ENCODE data around the gene LRRC7.

LRRC7 gene

GRCh38 chr1:70112838-70113237 lies 545.1 kb downstream of the LRRC7 start:
- no peak for DNase-seq

- DNase-seq, result no peak
Observed at GRCh38 chr1:70115315-70115714, 547.6 kb downstream of the LRRC7 start.

GRCh38 chr1:70117046-70117445 lies 549.3 kb downstream of the LRRC7 start:
- no peak for DNase-seq

- DNase-seq, result no peak
Observed at GRCh38 chr1:70134148-70134547, 566.4 kb downstream of the LRRC7 start.

GRCh38 chr1:70140343-70140742 lies 572.6 kb downstream of the LRRC7 start:
- no peak for DNase-seq

GRCh38 chr1:70140894-70141293 lies 573.2 kb downstream of the LRRC7 start:
- DNase-seq, result no peak

- no peak for DNase-seq
Observed at GRCh38 chr1:70142075-70142474, 574.4 kb downstream of the LRRC7 start.

- no peak for DNase-seq
Observed at GRCh38 chr1:70143048-70143659, 575.4 kb downstream of the LRRC7 start.

- DNase-seq, result no peak
Observed at GRCh38 chr1:70146488-70146887, 578.8 kb downstream of the LRRC7 start.

GRCh38 chr1:70150444-70150843 lies 582.7 kb downstream of the LRRC7 start:
- DNase-seq, result no peak

- DNase-seq, result no peak
Observed at GRCh38 chr1:70153739-70154138, 586.0 kb downstream of the LRRC7 start.

GRCh38 chr1:70156529-70157120 lies 588.9 kb downstream of the LRRC7 start:
- DNase-seq, result no peak

- no peak for DNase-seq
Observed at GRCh38 chr1:70164350-70164749, 596.6 kb downstream of the LRRC7 start.

GRCh38 chr1:70168283-70168682 lies 600.6 kb downstream of the LRRC7 start:
- no peak for DNase-seq

GRCh38 chr1:70169018-70169839 lies 601.5 kb downstream of the LRRC7 start:
- no peak for DNase-seq

- no peak for DNase-seq
Observed at GRCh38 chr1:70171512-70171911, 603.8 kb downstream of the LRRC7 start.
